SK-N-SH (cell line): ENCODE results near the gene PRC1. TPM values are rescaled to one million over a fixed set of nuclear protein-coding genes. Genes with fewer than 3 reads are reported as not detected.

Source experiments
- CTCF ChIA-PET: fragments of 300-600, 350-600 bp; formaldehyde crosslinking; extraction: SDS; loops from one replicate; lab custom pipeline; 2021; lab: Yijun Ruan, JAX
- POLR2A ChIA-PET: fragments of 350-600 bp; sonication (Branson Sonifier 250); formaldehyde crosslinking; extraction: SDS; loops from one replicate; lab custom pipeline; 2020; ENCODE audit warnings: antibody characterized with exemption, inconsistent platforms; lab: Yijun Ruan, JAX
- DNase-seq: peaks from one replicate; pipeline ENCODE4 v3.0.0; 2012
- H2AFZ ChIP-seq: fragments of 200-600 bp; sonication (generic); 2 replicates; pipeline ENCODE4 v1.8.1; 2016; ENCODE audit warnings: antibody characterized with exemption, mild to moderate bottlenecking, low read depth
- H3F3A ChIP-seq: fragments of 200-600 bp; sonication (generic); replicated peaks from 2 replicates; pipeline ENCODE3; 2016; ENCODE audit warnings: antibody characterized with exemption, mild to moderate bottlenecking; ENCODE audit not compliant: insufficient read depth
- H3K27ac ChIP-seq, 2 experiments: fragments of 200-500 bp in 1 of 2; fragments of 200-600 bp in 1 of 2; sonication (Bioruptor generic) in 1 of 2; sonication (generic), shearing (Covaris generic) in 1 of 2; 2 replicates each; pipeline versions ENCODE4 v1.5.1 to v1.6.1; 2014 to 2016; ENCODE audit warnings: low read depth in 2 of 2, inconsistent platforms in 1 of 2, low read length in 1 of 2, mild to moderate bottlenecking in 1 of 2, mixed read lengths in 1 of 2
- H3K27me3 ChIP-seq: fragments of 200-600 bp; sonication (generic), shearing (Covaris generic); 2 replicates; pipeline ENCODE4 v1.6.1; 2016; ENCODE audit warnings: mixed run types; ENCODE audit not compliant: insufficient read depth
- H3K36me3 ChIP-seq, 2 experiments: fragments of 200-500 bp in 1 of 2; fragments of 200-600 bp in 1 of 2; sonication (Bioruptor generic) in 1 of 2; sonication (generic) in 1 of 2; replicated peaks in 1 of 2; 2 replicates each; pipeline versions ENCODE3 to v1.5.1; 2014 to 2016; ENCODE audit warnings: low read length in 1 of 2, mild to moderate bottlenecking in 1 of 2; ENCODE audit not compliant: insufficient read depth in 2 of 2, control insufficient read depth in 1 of 2
- H3K4me1 ChIP-seq, 2 experiments: fragments of 200-500 bp in 1 of 2; fragments of 200-600 bp in 1 of 2; sonication (Bioruptor generic) in 1 of 2; sonication (generic), shearing (Covaris generic) in 1 of 2; 2 replicates each; pipeline versions ENCODE4 v1.5.1 to v1.6.1; 2014 to 2016; ENCODE audit warnings: low read depth in 1 of 2, low read length in 1 of 2, mixed run types in 1 of 2; ENCODE audit not compliant: insufficient read depth in 2 of 2, control insufficient read depth in 1 of 2
- H3K4me2 ChIP-seq: fragments of 200-600 bp; sonication (generic), shearing (Covaris generic); 2 replicates; pipeline ENCODE4 v1.6.1; 2017; ENCODE audit warnings: mixed run types
- H3K4me3 ChIP-seq, 2 experiments: fragments of 200-500 bp in 1 of 2; fragments of 200-600 bp in 1 of 2; sonication (Bioruptor generic) in 1 of 2; sonication (generic), shearing (Covaris generic) in 1 of 2; 2 replicates each; pipeline versions ENCODE4 v1.5.1 to v1.8.1; 2014 to 2016; ENCODE audit warnings: low read depth in 2 of 2, inconsistent platforms in 1 of 2, low read length in 1 of 2, mild to moderate bottlenecking in 1 of 2, mixed read lengths in 1 of 2, moderate library complexity in 1 of 2
- H3K79me2 ChIP-seq: fragments of 200-600 bp; sonication (generic); 2 replicates; pipeline ENCODE4 v1.8.1; 2017; ENCODE audit warnings: mild to moderate bottlenecking; ENCODE audit not compliant: insufficient read depth
- H3K9ac ChIP-seq: fragments of 200-600 bp; sonication (generic); 2 replicates; pipeline ENCODE4 v1.6.1; 2017; ENCODE audit warnings: mixed run types
- H3K9me2 ChIP-seq: fragments of 200-600 bp; sonication (generic); 2 replicates; pipeline ENCODE4 v1.6.1; 2017; ENCODE audit warnings: mixed run types
- H3K9me3 ChIP-seq: fragments of 200-600 bp; sonication (generic); 2 replicates; pipeline ENCODE4 v1.6.1; 2017; ENCODE audit warnings: mixed run types, mild to moderate bottlenecking, moderate library complexity
- H4K20me1 ChIP-seq: fragments of 200-600 bp; sonication (generic); 2 replicates; pipeline ENCODE4 v1.6.1; 2017; ENCODE audit warnings: mild to moderate bottlenecking, mixed run types; ENCODE audit not compliant: insufficient read depth
- EZH2phosphoT487 ChIP-seq: fragments of 200-600 bp; sonication (generic); IDR thresholded peaks from 2 replicates; pipeline ENCODE4 v1.6.1; 2017; ENCODE audit warnings: low read depth, mixed run types, mild to moderate bottlenecking, antibody characterized with exemption, moderate library complexity, borderline replicate concordance
- FOSL2 ChIP-seq: IDR thresholded peaks from 2 replicates; pipeline ENCODE4 v1.4.0; 2012; ENCODE audit warnings: low read depth, mild to moderate bottlenecking, moderate library complexity, borderline replicate concordance
- FOXJ3 ChIP-seq: sonication (generic); formaldehyde crosslinking; IDR thresholded peaks from 2 replicates; pipeline ENCODE4 v1.5.1; 2020; ENCODE audit warnings: mild to moderate bottlenecking, missing genetic modification reagents
- FOXM1 ChIP-seq: IDR thresholded peaks from 2 replicates; pipeline ENCODE4 v1.4.0; 2012; ENCODE audit warnings: low read depth, mild to moderate bottlenecking
- GABPA ChIP-seq: IDR thresholded peaks from 2 replicates; pipeline ENCODE4 v1.4.0; 2012; ENCODE audit warnings: low read depth, mild to moderate bottlenecking
- GATA2 ChIP-seq: sonication (generic); formaldehyde crosslinking; IDR thresholded peaks from 2 replicates; pipeline ENCODE4 v1.5.0; 2020; ENCODE audit warnings: mild to moderate bottlenecking, missing genetic modification reagents
- MEF2A ChIP-seq: IDR thresholded peaks from 2 replicates; pipeline ENCODE4 v1.4.0; 2012; ENCODE audit warnings: low read depth, borderline replicate concordance
- MXI1 ChIP-seq: IDR thresholded peaks from 2 replicates; pipeline ENCODE4 v1.6.1; 2012; ENCODE audit warnings: mild to moderate bottlenecking, low read depth, low read length, improper control_type of control experiment
- NRF1 ChIP-seq: IDR thresholded peaks from 2 replicates; pipeline ENCODE4 v1.6.1; 2012; ENCODE audit warnings: low read depth, mild to moderate bottlenecking, low read length
- POLR2AphosphoS5 ChIP-seq: IDR thresholded peaks from 2 replicates; pipeline ENCODE4 v1.6.1; 2012; ENCODE audit warnings: low read depth, low read length
- RAD21 ChIP-seq: IDR thresholded peaks from 2 replicates; pipeline ENCODE4 v1.6.1; 2012; ENCODE audit warnings: mild to moderate bottlenecking, low read length
- RCOR1 ChIP-seq: fragments of 150-350 bp; IDR thresholded peaks from 2 replicates; pipeline ENCODE4 v1.6.1; 2017; ENCODE audit warnings: antibody characterized with exemption, low read length
- RFX5 ChIP-seq: IDR thresholded peaks from 2 replicates; pipeline ENCODE4 v1.6.1; 2012; ENCODE audit warnings: mild to moderate bottlenecking, improper control_type of control experiment, low read length
- RXRA ChIP-seq: IDR thresholded peaks from 2 replicates; pipeline ENCODE4 v1.4.0; 2012; ENCODE audit warnings: low read depth, mild to moderate bottlenecking, borderline replicate concordance
- TEAD4 ChIP-seq: IDR thresholded peaks from 2 replicates; pipeline ENCODE4 v1.4.0; 2012; ENCODE audit warnings: mild to moderate bottlenecking, borderline replicate concordance; ENCODE audit not compliant: insufficient read depth
- YY1 ChIP-seq: IDR thresholded peaks from 2 replicates; pipeline ENCODE4 v1.4.0; 2012; ENCODE audit warnings: low read depth, mild to moderate bottlenecking
- WGBS: methylation state at CpG from one replicate; pipeline ENCODE4 v1.1.6; 2017; ENCODE audit warnings: low lambda C conversion rate; 5-methylcytosine and 5-hydroxymethylcytosine counted together
- polyA plus RNA-seq, 3 experiments: library from polyadenylated mRNA; depleted of rRNA; stranded (reverse); fragments of >200 nt; gene quantifications; 2 replicates each; pipeline ENCODE4 v1.2.3, GENCODE V29; 2012
- TF ChIP-seq, protein P1 (sequence below): IDR thresholded peaks from 2 replicates; pipeline ENCODE4; 2012
- TF ChIP-seq, protein P2 (sequence below): fragments of 200-600 bp; sonication (generic); IDR thresholded peaks from 2 replicates; pipeline ENCODE4 v1.6.1; 2017; ENCODE audit warnings: antibody characterized with exemption, mild to moderate bottlenecking, moderate library complexity
- TF ChIP-seq, protein P3 (sequence below): IDR thresholded peaks from 2 replicates; pipeline ENCODE4 v1.4.0; 2012; ENCODE audit warnings: low read depth
- TF ChIP-seq, protein P4 (sequence below): IDR thresholded peaks from 2 replicates; pipeline ENCODE4 v1.4.0; 2012; ENCODE audit warnings: low read depth, borderline replicate concordance

Gene PRC1
- polyA plus RNA-seq, 1 of the 3 experiments (the other 2 are of a cell fraction) = 125 TPM

DNA sequence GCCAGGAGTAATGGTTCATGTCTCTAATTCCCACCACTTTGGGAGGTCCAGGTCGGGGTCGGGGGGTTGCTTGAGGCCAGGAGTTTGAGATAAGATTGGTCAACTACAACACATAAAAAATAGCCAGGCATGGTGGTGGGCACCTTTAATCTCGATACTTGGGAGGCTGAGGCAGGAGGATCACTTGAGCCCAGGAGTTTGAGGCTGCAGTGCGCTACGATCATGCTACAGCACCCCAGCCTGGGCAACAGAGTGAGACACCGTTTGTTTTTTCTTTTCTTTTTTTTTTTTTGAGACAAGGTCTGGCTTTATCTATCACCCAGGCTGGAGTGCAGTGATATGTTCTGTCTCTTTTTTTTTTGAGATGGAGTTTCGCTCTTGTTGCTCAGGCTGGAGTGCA, 29.4 kb upstream of the PRC1 start:
- Histone ChIP-seq H3K36me3 (peaks cover 0 to 4% of the 10 kb centered on the region in 2 experiments), H3K27ac (no peak overlapping the region), H3K27me3 (no peaks in the 10 kb centered on the region), H3K9me3 (no peaks in the 10 kb centered on the region), H3F3A (peaks cover 5% of the 10 kb centered on the region), H3K9ac (no peak overlapping the region), H3K4me2 (no peak overlapping the region), H4K20me1 (no peaks in the 10 kb centered on the region), H3K79me2 (peaks cover 40% of the 10 kb centered on the region), H3K4me1 (peaks cover 4 to 10% of the 10 kb centered on the region in 2 experiments; a peak in 3 of 4 replicates), H3K9me2 (no peaks in the 10 kb centered on the region), H3K4me3 (no peak overlapping the region; a peak in 1 of 4 replicates), H2AFZ (no peak overlapping the region)
- ChIA-PET POLR2A (no interaction called here), CTCF (interaction anchor here (1.3 kb wide), 1 partner anchor 10 kb away, joined by 5 read pairs; no protein-coding TSS in a partner anchor)
- no peak for TF ChIP-seq GATA2 (CRISPR knock-in tag)
- no peak for TF ChIP-seq RCOR1
- TF ChIP-seq FOXJ3 (CRISPR knock-in tag) = no peak
- TF ChIP-seq, protein P1, sequence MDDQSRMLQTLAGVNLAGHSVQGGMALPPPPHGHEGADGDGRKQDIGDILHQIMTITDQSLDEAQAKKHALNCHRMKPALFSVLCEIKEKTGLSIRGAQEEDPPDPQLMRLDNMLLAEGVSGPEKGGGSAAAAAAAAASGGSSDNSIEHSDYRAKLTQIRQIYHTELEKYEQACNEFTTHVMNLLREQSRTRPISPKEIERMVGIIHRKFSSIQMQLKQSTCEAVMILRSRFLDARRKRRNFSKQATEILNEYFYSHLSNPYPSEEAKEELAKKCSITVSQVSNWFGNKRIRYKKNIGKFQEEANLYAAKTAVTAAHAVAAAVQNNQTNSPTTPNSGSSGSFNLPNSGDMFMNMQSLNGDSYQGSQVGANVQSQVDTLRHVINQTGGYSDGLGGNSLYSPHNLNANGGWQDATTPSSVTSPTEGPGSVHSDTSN = no peak
- TF ChIP-seq TEAD4 = no peak
- TF ChIP-seq, protein P2, sequence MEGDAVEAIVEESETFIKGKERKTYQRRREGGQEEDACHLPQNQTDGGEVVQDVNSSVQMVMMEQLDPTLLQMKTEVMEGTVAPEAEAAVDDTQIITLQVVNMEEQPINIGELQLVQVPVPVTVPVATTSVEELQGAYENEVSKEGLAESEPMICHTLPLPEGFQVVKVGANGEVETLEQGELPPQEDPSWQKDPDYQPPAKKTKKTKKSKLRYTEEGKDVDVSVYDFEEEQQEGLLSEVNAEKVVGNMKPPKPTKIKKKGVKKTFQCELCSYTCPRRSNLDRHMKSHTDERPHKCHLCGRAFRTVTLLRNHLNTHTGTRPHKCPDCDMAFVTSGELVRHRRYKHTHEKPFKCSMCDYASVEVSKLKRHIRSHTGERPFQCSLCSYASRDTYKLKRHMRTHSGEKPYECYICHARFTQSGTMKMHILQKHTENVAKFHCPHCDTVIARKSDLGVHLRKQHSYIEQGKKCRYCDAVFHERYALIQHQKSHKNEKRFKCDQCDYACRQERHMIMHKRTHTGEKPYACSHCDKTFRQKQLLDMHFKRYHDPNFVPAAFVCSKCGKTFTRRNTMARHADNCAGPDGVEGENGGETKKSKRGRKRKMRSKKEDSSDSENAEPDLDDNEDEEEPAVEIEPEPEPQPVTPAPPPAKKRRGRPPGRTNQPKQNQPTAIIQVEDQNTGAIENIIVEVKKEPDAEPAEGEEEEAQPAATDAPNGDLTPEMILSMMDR = no peak
- no peak for TF ChIP-seq POLR2AphosphoS5
- no peak for TF ChIP-seq MXI1
- TF ChIP-seq, protein P3, sequence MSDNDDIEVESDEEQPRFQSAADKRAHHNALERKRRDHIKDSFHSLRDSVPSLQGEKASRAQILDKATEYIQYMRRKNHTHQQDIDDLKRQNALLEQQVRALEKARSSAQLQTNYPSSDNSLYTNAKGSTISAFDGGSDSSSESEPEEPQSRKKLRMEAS = no peak
- TF ChIP-seq GABPA = no peak
- TF ChIP-seq YY1 = no peak
- no peak for TF ChIP-seq NRF1
- no peak for TF ChIP-seq RXRA
- no peak for TF ChIP-seq FOSL2
- no peak for TF ChIP-seq FOXM1
- TF ChIP-seq, protein P4, sequence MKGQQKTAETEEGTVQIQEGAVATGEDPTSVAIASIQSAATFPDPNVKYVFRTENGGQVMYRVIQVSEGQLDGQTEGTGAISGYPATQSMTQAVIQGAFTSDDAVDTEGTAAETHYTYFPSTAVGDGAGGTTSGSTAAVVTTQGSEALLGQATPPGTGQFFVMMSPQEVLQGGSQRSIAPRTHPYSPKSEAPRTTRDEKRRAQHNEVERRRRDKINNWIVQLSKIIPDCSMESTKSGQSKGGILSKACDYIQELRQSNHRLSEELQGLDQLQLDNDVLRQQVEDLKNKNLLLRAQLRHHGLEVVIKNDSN = no peak
- TF ChIP-seq RFX5 = no peak
- TF ChIP-seq MEF2A = no peak
- no peak for TF ChIP-seq RAD21
- no peak for TF ChIP-seq EZH2phosphoT487
- whole genome bisulfite sequencing = 89% methylated on average over 7 of the region's 7 CpGs
- no peak for DNase-seq
